T-helper 1 cell treated with Interleukin-12 subunit alpha and Interleukin-12 subunit beta and Interleukin-4 antibody, amounts not matched to agents 30 μg/mL and 1 μg/mL, for 36 hours (primary cell): Measurements from ENCODE around the gene TBC1D17.

Experiments
- H3K27ac Mint-ChIP-seq: one replicate; pipeline ENCODE4 v1.8.0; 2021; ENCODE audit warnings: mild to moderate bottlenecking, mixed read lengths
- H3K27me3 Mint-ChIP-seq: one replicate; pipeline ENCODE4 v1.8.0; 2021; ENCODE audit warnings: low read depth, mixed read lengths
- H3K36me3 Mint-ChIP-seq: one replicate; pipeline ENCODE4 v1.8.0; 2021; ENCODE audit warnings: low read depth, mixed read lengths
- H3K4me1 Mint-ChIP-seq: one replicate; pipeline ENCODE4 v1.8.0; 2021; ENCODE audit warnings: low read depth, mixed read lengths
- H3K4me3 Mint-ChIP-seq: one replicate; pipeline ENCODE4 v1.8.0; 2021; ENCODE audit warnings: mild to moderate bottlenecking, moderate library complexity, mixed read lengths
- H3K9me3 Mint-ChIP-seq: one replicate; pipeline ENCODE4 v1.8.0; 2021; ENCODE audit warnings: mixed read lengths

The TBC1D17 gene

GRCh38 chr19:49896863-49897621, 19.5 kb downstream of the TBC1D17 start, which contains the start of gene IL4I1:
TSS of gene IL4I1 (minus strand) at chr19:49896887. CDS start at chr19:49896160, 727 bp downstream.
- Mint-ChIP-seq H3K9me3 (no peaks in the 10 kb centered on the region), H3K27me3 (no peaks in the 10 kb centered on the region), H3K4me1 (peaks cover 39% of the 10 kb centered on the region)

DNA sequence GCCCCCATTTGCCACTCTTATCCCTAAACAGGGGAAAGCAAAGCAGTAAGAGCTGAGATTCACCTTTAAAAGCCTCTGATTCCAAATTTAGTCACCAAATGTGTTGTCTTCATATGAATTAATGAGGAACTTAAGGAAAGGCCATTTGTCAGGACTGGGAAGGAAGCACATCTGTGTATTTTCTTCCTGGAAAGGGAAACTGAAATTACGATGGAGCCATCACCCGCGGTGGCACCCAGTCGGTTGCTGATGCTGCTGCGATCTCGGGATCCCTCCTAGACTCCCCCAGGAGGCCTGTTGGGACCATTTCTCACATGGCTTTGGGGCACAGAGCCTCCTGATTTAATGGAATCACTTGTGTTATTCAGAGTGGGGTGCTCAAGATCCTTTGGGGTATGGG, 26.6 kb downstream of the TBC1D17 start:
- no peak overlapping the region for H3K4me3 Mint-ChIP-seq
- peaks cover 19% of the 10 kb centered on the region for H3K36me3 Mint-ChIP-seq
- peaks cover 20% of the 10 kb centered on the region for H3K4me1 Mint-ChIP-seq
- H3K9me3 Mint-ChIP-seq = no peaks in the 10 kb centered on the region
- no peaks in the 10 kb centered on the region for H3K27me3 Mint-ChIP-seq
- no peak overlapping the region for H3K27ac Mint-ChIP-seq

More at GRCh38 chr19:49896863-49897621, 19.5 kb downstream of the TBC1D17 start, which contains the start of gene IL4I1:
- peak within 1 kb of the TSS; percentile 87 for H3K4me3 Mint-ChIP-seq
- H3K27ac Mint-ChIP-seq = peak within 1 kb of the TSS; percentile 98
- peaks cover 4% of the 10 kb centered on the region for H3K36me3 Mint-ChIP-seq

DNA sequence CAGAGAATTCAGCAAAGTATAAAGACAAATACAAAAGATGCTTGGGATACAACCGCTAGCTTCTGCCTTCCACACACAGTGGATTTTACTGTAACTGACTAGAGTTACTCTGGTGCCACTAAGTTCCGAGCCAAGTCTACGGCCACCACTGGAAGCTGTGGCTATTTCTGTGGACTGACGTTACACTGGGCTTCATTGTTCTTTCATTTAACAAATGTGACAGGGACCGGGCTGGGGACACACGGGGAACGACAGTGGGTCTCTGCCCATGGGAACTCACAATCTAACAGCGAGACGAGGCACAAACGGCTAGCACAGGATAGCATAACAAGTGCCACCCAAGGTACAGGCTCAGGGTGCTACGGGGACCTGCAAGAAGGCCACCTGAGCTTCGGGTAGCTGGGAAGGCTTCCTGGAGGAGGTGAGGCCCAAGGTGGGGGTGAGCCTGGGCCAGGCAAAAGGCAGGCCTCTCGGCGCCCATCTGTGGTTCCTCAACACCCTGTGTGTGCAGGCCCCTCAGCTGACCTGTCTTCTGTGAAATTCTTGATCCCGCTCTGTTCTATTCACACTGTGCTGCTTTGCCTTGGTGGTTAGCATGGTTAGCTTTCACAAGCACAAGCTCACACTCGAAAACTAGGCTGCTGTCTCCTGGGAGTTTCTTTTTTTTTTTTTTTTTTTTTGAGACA, 29.5 kb downstream of the TBC1D17 start:
- Mint-ChIP-seq H3K4me1 (peaks cover 30% of the 10 kb centered on the region), H3K36me3 (peaks cover 28% of the 10 kb centered on the region), H3K27me3 (no peaks in the 10 kb centered on the region), H3K4me3 (no peak overlapping the region), H3K27ac (no peak overlapping the region), H3K9me3 (no peaks in the 10 kb centered on the region)

GRCh38 chr19:49907745-49908446, 30.4 kb downstream of the TBC1D17 start:
- no peak overlapping the region for H3K4me3 Mint-ChIP-seq
- H3K36me3 Mint-ChIP-seq = peaks cover 33% of the 10 kb centered on the region
- no peak overlapping the region for H3K27ac Mint-ChIP-seq
- no peaks in the 10 kb centered on the region for H3K27me3 Mint-ChIP-seq
- H3K4me1 Mint-ChIP-seq = peaks cover 36% of the 10 kb centered on the region
- no peaks in the 10 kb centered on the region for H3K9me3 Mint-ChIP-seq

DNA sequence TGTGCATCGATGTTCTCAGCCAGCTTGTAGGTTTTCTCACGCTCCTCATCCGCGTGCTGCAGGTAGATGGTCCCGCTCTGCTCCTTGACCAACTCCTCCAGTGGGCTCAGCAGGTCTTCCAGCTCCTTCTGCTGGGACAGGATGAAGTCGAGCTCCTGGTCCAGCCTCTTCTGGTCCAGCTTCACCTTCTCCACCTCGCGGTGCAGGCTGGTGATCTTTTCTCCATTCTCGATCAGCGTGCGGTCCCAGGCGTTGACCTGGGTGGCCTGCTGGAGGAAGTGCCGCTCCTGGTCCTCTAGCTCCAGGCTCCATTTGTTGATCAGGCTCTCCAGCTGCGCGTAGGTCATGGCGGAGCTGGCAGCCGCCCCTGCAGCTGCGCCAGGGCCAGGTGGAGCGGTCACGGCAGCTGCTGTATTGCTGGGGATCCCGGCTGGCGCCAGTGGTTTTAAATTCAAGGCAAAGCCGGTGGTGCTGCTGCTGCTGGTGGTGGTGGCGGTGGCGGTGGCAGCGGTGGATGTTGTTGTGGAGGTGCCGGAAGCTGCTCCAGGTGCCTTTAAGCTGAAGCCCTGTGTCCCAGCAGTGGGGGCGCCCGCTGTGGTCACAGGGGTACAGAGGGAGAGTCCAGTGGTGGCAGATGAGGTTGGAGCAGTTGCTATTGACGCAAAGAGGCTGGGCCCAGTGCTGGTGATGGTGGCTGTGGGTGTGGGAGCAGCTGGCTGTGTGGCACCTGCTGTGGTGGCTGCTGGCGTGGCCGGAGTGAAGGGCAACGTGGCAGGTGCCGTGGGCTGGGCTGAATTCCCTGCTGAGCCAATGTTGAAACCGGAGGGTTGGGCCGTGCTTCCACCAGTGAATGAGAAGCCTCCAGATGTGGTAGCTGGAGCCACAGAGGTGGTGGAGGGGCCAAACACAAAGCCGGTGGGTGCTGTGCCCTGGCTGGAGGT, 31.2 kb downstream of the TBC1D17 start:
- peaks cover 41% of the 10 kb centered on the region for H3K36me3 Mint-ChIP-seq
- H3K27ac Mint-ChIP-seq = peak overlapping the region; percentile 45
- H3K27me3 Mint-ChIP-seq = no peaks in the 10 kb centered on the region
- no peaks in the 10 kb centered on the region for H3K9me3 Mint-ChIP-seq
- H3K4me1 Mint-ChIP-seq = peaks cover 42% of the 10 kb centered on the region
- H3K4me3 Mint-ChIP-seq = no peak overlapping the region

DNA sequence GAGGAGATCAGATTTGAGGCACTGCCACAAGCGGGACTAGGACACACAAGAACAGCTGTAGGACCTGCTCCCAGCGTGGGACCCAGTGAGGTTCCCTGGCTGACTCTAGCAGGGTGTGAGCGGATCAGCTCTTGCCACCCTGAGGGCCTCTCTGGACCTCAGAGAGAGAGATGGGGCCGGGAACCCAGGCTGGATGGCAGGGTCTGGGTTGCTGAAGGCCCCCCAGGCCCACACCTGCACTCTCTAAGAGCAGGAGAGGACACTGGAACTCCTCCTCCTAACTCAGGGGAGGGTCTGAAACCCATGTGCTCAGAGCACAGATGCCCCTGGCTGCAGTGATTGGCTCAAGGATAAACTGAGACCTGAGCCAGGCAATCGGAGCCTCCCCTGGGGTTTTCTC, 32.7 kb downstream of the TBC1D17 start:
- peaks cover 49% of the 10 kb centered on the region for H3K36me3 Mint-ChIP-seq
- no peak overlapping the region for H3K4me3 Mint-ChIP-seq
- H3K27ac Mint-ChIP-seq = peak overlapping the region; percentile 63
- H3K27me3 Mint-ChIP-seq = no peaks in the 10 kb centered on the region
- no peaks in the 10 kb centered on the region for H3K9me3 Mint-ChIP-seq
- H3K4me1 Mint-ChIP-seq = peaks cover 44% of the 10 kb centered on the region

DNA sequence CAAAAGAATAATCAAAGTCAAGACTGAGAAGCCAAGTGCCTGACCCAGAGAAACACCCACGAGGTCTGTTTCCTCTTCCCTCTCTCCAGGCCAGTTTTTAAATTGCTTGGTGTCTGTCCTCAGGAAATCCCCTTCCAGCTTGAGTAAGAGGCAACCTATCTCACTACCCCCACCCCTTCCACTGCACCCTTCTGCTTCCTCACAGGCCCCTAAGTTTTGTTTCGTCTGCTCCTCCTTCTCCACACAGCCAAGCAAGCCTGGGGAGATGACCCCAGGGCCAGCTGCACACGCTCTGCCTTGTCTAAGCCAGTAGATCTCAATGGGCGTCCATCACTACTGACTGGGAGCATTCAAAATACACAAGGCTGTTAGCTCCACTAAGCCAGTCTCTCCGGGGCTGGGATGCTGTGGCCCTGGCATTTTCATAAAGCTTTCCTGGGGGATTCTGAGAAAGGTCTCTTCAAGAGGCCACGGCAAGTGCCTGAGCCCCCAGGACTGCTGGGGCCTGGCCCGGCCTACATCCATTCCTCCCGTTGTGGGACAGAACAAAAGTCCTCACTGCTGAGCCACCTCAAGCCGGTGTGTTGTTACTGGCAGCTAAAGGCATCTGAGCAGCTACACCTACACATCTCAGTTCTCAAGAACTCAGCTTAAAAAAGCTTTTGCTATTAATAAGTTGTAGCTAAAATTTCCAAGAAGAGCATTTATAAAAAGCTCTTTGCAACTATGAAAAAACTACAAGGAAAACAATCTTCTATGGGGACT, 34.1 kb downstream of the TBC1D17 start:
- no peaks in the 10 kb centered on the region for H3K9me3 Mint-ChIP-seq
- H3K36me3 Mint-ChIP-seq = peaks cover 48% of the 10 kb centered on the region

DNA sequence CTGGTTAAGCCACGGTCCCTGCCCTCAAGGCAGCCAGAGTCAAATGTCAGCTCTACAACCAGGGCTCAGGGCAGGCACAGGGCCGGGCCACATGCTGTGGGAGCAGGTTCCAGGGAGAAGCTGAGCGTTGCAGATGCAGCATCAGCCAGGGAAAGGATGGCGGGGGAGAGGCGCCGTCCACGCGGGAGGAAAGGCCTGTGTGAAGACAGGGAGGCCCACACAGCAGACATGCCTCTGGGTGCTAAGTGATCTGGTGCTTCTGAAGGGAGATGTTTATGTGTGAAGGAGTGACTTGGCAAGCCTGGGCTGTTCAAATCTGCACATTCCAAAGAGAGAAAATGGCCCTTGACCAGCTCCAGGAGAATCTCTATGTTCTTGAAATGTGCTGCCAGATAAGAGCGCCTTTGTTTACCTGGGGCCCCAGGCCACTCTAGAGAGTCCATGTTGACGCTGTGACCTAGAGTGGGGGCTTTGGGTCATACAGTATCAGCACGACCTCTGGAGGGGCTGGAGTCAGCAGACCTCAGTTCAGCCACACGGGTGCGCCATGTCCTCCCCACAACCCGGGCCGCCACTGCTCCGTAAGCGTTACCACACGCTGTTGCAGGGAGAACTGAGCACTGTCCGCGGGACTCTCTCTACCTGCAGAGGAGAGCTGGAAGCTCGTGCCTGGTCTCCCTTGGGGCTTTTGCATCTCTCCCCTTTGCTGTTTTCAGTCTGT, 35.6 kb downstream of the TBC1D17 start:
- Mint-ChIP-seq H3K27ac (peak overlapping the region; percentile 43), H3K4me1 (peaks cover 36% of the 10 kb centered on the region), H3K9me3 (no peaks in the 10 kb centered on the region), H3K27me3 (no peaks in the 10 kb centered on the region), H3K36me3 (peaks cover 49% of the 10 kb centered on the region), H3K4me3 (no peak overlapping the region)

More for the DNA sequence above, 34.1 kb downstream of the TBC1D17 start:
- Mint-ChIP-seq H3K4me1 (peaks cover 37% of the 10 kb centered on the region), H3K27ac (peak overlapping the region; percentile 84), H3K27me3 (no peaks in the 10 kb centered on the region), H3K4me3 (peak overlapping the region; percentile 58)

GRCh38 chr19:49913720-49914119, 36.2 kb downstream of the TBC1D17 start:
- H3K36me3 Mint-ChIP-seq = peaks cover 51% of the 10 kb centered on the region
- H3K9me3 Mint-ChIP-seq = no peaks in the 10 kb centered on the region
- peaks cover 38% of the 10 kb centered on the region for H3K4me1 Mint-ChIP-seq
- peak overlapping the region; percentile 31 for H3K27ac Mint-ChIP-seq
- no peak overlapping the region for H3K4me3 Mint-ChIP-seq
- H3K27me3 Mint-ChIP-seq = no peaks in the 10 kb centered on the region

DNA sequence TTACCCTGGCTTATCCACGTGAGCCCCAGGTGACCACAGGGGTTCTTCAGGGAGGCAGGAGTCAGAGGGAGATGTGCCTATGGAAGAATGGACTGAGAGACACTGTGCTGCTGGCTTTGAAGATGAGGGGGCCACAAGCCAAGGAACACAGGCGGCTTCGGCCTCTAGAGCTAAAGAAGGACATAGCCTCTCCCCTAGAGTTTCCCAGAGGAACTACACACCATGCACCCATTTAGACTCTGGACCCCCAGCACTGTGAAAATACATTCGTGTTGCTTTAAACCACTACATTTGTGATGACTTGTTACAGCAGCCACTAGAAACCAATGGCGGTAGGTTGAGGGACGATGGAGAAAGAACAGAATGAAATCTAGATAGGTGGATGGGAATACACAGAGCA, 37.8 kb downstream of the TBC1D17 start:
- H3K4me3 Mint-ChIP-seq = no peak overlapping the region
- H3K9me3 Mint-ChIP-seq = no peaks in the 10 kb centered on the region
- H3K27ac Mint-ChIP-seq = no peak overlapping the region
- H3K4me1 Mint-ChIP-seq = peaks cover 41% of the 10 kb centered on the region
- peaks cover 52% of the 10 kb centered on the region for H3K36me3 Mint-ChIP-seq
- H3K27me3 Mint-ChIP-seq = no peaks in the 10 kb centered on the region

GRCh38 chr19:49916839-49917733, 39.6 kb downstream of the TBC1D17 start:
- H3K4me3 Mint-ChIP-seq = no peak overlapping the region
- H3K36me3 Mint-ChIP-seq = peaks cover 56% of the 10 kb centered on the region
- H3K9me3 Mint-ChIP-seq = no peaks in the 10 kb centered on the region
- H3K27me3 Mint-ChIP-seq = no peaks in the 10 kb centered on the region
- no peak overlapping the region for H3K27ac Mint-ChIP-seq
- H3K4me1 Mint-ChIP-seq = peaks cover 37% of the 10 kb centered on the region

DNA sequence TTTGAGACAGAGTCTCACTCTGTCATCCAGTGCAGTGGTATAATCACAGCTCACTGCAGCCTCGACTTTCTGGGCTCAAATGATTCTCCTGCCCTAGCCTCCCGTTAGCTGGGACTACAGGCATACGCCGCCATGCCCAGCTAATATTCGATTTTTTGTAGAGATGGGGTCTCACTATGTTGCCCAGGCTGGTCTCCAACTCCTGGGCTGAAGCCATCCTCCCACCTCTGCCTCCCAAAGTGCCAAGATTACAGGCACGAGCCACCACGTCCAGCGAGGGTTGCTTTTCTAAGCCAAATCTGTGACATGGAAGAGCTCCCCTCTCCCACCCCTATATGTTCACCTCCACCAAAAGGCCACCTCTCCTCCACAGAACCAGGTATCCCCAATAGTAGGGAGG, 40.6 kb downstream of the TBC1D17 start:
- H3K27me3 Mint-ChIP-seq = no peaks in the 10 kb centered on the region
- H3K4me3 Mint-ChIP-seq = no peak overlapping the region
- H3K27ac Mint-ChIP-seq = peak overlapping the region; percentile 31

More for the DNA sequence above, 40.6 kb downstream of the TBC1D17 start:
- H3K4me1 Mint-ChIP-seq = peaks cover 29% of the 10 kb centered on the region
- H3K36me3 Mint-ChIP-seq = peaks cover 49% of the 10 kb centered on the region
- H3K9me3 Mint-ChIP-seq = no peaks in the 10 kb centered on the region
